LHCN-M2 (cell line): ENCODE results near the gene PIEZO2. TPM values are rescaled to one million over a fixed set of nuclear protein-coding genes. Genes with fewer than 3 reads are reported as not detected.

Experiments used
- DNase-seq: peaks from one replicate; pipeline ENCODE4 v3.0.0-alpha.2; 2012; ENCODE audit warnings: low read depth
- total RNA-seq: library from RNA; depleted of rRNA; stranded (reverse); fragments of >200 nt; gene quantifications from 2 replicates; pipeline ENCODE4 v1.2.3, GENCODE V29; 2014

The PIEZO2 gene
- total RNA-seq, 1 experiment from 2014 or later, result 10.4 TPM

DNA sequence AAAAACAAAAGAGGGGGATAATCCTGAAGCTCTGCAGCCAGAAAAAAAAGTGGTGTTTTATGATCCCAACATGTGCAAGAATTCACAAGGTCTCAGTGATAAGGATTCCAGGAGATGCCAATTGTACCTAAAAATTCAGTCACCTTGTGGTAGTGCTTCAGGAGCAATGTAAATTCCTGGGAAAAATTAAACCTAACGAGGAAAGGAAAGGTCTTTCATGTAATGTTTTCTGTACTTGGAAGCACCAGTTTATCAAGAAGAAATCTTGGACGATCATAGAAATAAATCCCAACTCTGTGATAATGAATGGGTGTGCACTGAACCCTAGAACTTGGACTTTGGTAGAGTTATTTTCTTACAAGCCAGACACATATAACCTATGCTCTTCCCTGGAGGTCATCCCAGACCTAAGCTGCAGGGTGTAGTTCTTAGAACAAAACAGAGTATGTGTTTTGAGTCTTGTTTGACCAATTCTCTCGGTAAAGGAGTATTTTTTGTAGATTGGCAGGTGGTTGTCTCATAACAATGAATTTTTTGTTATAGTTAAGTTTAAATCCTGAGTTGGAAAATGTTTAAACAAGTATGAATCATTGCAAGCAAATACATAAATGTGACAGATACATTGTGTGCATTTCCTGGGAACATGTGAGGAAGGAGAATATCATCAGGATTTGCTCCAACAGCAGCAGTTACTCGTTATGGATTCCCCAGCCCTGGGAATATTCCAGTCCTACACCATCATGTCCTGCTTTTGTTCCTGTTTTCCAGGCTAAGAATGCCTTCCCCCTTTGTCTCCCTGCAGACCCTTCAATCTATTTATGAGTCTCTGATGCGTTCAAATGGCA, 399.0 kb downstream of the PIEZO2 start:
- DNase-seq, result no peak

DNA sequence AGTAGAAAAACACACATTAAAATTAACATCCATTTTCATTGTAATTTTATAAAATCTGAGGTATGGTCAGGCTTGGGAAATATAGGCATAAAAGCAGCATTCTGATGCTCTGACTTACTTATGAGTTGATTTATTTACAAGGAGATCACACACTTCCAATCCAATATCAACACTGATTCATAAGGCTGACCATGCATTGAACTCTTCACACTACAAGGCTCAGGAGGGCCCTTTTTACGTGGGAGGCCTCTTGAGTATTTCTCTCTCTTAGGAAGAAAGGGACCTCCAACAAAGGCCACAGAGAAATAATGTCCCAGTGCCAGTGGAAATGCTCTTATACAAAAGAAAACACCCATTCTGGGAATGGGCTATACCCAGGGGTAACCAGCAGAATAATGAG, 400.7 kb downstream of the PIEZO2 start:
- DNase-seq, result no peak

GRCh38 chr18:10745971-10746370, 403.4 kb downstream of the PIEZO2 start:
- DNase-seq, result no peak

DNA sequence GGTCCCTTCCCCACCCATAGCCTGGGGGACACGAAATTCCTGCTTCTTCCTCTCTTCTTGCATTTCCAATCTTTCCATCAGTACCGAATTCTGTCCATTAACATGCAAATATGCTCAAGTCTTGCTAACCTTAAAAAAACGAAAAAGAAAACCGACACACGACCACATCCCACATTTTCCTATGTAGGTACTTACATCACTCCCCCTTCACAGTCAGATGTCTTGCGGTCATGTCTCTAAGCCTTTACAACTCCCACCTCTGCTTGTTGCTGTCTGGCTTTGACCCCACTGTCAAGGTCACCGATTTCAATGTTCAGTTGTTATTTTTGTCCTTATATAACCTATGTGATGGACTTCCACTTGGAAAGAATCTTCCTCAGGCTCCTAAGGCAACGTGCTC, 404.1 kb downstream of the PIEZO2 start:
- no peak for DNase-seq

- DNase-seq, result no peak
Observed at GRCh38 chr18:10743766-10744165, 405.6 kb downstream of the PIEZO2 start.

GRCh38 chr18:10739152-10739551, 410.2 kb downstream of the PIEZO2 start:
- DNase-seq, result peak; percentile 2

DNA sequence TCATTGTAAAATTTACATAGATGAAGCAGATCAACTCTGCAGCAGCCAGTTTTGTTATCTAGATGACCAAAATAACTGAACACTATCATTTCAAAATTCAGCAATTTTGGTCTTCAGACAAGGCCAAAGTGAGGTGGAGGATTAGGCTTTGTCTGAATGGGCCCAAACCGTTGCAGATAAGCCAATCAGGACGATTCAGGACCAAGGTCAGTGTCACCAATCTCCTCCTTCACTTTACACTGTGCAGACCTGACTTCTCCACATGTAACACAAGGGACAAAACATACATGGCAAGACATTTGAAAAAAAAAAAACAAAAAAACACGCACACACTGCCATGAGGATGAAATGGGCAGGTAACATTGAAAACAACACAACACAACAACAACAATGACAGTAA, 412.4 kb downstream of the PIEZO2 start:
- DNase-seq, result peak; percentile 2

DNA sequence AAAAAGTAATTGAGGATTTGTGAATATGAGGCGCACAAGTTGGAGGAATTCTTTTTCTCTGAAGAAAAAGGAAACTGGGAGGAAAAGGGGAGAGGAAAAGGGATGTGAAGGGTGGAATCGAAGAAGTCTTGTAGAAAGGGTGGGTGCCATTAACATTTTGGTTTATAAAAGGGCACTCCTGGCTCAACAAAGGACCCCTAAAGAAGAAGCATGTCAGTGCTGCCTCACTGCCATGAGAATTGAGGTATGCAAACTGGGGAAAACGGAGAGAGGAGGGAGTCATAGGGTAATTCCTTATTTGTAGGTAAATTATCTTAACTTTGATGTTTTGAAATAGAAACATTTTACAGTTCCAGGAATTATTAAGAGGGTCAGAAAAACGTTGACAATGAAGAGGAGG, 416.4 kb downstream of the PIEZO2 start:
- DNase-seq, result no peak

GRCh38 chr18:10727477-10727876, 421.9 kb downstream of the PIEZO2 start:
- DNase-seq, result peak; percentile 72

DNA sequence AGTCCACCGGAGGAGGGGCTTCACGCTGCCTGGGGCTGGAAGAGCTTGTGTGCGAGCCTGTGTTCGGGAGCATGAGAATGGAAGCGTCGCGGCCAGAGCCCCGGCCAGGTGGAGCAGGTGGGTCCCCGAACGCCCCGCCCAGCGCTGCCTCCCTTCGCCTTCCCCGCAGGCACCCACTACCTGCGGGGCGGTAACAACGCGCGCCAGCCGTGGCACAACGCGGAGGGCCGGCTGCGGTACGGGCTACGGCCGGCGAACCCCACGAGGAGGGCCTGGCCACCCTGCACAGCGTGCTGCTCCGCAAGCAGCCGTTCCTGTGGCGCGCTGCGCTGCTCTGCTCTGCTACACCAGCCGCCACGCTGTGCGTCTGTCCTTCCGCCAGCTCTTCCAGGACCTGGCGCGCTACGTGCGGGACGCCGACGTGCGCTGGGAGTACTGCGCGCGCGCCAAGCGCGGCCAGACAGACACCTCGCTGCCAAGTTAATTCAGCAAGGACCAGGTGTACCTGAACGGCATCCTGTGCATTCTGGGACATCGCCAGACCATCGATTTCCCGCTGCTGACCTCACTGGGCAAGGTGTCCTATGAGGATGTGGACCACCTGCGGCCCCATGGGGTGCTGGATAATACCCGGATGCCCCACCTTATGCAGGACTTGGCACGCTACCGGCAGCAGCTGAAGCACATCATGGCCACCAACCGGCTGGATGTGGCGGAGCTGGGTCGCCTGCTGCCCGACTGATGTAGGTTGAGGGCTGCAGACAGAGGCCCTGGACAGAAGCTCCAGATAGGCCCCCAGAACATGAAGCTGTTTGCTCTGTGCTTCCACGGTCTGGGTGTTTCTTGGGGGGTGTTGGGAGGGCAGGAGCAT, 422.9 kb downstream of the PIEZO2 start:
- DNase-seq, result no peak

GRCh38 chr18:10724666-10725065, 424.7 kb downstream of the PIEZO2 start:
- no peak for DNase-seq

DNA sequence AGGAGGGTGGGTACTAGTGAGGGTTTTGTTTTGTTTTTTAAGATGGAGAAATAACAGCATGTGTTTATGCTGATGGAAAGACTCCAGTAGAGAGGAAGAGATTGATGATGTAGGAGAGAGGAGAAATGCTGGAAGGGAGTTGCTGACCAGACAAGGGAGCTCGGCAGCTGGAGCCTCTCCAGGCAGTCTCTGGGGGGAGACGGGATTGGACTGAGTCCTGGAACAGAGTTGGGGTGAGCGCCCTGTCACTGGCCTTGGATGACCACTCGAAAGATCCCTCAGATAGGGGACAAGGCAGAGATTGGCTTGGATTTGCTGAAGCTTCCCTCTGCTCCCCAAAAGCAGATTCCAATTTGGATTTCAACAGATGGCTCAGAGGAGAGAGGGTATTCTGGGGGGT, 425.9 kb downstream of the PIEZO2 start:
- DNase-seq, result no peak

DNA sequence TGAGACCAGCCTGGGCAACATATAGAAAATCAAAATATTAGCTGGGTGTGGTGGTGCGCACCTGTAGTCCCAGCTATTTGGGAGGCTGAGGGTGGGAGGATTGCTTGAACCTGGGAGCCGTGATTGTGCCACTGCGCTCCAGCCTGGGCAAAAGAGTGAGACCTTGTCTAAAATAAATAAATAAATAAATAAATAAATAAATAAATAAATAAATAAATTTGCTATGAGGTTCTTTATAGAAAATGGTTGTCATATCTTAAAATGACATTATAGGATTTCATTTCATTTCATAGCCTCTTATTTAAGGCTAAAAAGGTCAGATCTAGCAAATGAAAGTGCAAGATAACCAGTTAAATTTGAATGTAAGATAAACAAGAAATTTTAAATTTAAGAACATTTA, 430.6 kb downstream of the PIEZO2 start:
- no peak for DNase-seq

DNA sequence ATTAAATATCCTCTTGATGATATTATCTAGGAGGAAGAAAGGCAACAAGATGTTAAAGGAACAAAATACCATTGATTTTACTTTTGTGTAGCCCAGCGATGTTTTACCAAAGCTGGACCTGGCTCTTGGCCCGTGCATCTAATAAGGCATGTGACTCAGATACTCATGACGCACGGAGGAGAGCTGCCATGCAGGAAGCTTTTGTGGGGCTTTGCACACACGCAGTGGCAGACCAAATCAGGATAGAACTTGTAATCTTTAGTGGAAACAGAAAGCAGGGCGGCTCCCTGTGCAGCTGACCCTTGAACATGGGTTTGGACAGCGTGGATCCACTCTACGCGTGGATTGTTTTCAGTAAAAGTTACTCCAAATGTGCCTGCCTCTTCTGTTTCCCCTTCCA, 433.6 kb downstream of the PIEZO2 start:
- DNase-seq, result peak; percentile 55

DNA sequence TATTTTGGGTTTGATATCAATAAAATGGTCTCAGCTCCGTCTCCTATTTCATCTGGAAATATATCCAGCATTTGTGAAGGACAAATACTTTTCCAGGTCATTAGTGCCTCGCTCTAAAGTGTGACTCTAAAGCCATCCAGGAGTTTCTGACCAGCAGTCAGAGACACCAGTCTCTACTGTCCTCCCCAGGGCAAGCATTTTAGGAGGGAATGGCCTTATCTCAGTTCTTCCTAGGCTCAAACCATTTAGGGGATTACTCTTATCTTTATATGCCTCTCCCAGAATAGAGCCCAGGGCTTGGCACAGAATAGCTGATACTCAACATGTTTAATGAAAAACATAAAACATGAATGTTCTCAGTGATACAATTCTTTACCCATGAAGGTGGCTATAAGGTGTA, 436.0 kb downstream of the PIEZO2 start:
- no peak for DNase-seq

DNA sequence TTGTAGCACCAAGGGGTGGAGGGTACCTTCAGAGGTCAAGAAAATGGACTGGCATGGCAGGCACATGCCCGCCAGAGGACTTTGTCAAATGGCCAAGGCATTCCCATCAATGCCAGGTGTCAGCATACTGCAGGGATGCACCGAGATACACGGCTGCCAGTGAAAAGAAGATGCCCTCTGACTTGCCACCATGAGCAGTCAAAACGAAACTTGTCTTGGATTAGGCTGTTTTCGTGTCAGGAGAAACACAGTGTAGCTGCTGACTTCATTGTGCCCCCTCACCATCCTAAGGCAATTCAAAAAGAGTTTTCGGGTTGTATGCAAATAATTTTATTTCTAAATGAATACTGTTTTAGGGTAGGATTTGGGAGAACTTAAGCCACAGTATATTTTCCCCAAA, 442.1 kb downstream of the PIEZO2 start:
- DNase-seq, result no peak

- no peak for DNase-seq
Observed at GRCh38 chr18:10705786-10706185, 443.6 kb downstream of the PIEZO2 start.

DNA sequence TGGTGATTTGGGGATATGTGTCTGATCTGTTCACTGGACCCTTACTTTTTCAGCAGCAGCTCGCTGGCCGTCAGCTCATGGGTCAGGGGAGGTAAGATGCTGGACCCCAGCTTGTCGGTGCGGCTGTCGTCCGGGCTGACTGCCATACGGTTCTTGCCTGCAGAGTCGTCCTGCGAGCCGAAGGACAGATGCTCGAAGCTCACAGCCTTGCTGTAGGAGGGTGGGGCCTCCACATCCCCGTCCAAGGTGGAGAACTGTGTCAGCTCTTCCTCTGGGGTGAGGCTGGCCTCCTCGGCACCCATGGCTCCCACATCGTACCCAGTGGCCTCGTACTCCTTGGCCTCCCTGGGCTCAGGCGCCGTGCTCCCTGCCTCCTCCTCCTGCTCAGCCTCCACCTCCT, 444.1 kb downstream of the PIEZO2 start:
- DNase-seq, result no peak

DNA sequence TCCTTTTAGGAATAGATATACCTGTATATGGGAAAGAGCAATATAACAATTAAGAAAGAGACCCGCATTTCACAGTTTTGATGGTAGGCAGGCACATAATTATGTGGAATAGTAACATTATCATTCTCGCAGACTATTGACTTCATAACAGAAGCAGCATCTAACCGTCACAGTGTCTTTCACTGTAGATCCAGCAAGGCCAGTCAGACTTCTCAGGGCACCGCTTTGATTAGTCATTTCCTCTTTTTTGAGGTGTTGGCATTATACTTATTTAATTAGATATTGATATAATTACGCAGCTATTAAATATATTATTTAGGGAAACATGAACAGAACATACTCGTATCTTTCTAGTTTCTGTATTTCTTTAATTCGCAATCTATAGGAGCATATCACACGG, 447.2 kb downstream of the PIEZO2 start:
- no peak for DNase-seq

GRCh38 chr18:10690366-10690765, 459.0 kb downstream of the PIEZO2 start:
- no peak for DNase-seq

DNA sequence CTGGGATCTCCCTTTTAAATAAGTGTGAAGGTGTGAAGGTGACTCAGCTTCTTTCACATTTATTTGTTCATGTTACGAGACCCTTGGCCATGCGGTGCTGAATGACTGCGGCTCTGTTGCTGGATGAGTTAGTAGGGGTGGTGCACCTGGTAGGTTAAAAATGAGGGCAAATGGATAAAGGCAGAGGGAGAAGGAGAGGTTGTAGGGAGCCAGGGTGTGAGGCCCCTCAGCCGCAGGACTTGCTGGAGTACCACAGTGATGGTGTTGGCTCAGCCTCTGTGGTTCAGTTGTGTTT, 459.4 kb downstream of the PIEZO2 start:
- DNase-seq, result no peak

DNA sequence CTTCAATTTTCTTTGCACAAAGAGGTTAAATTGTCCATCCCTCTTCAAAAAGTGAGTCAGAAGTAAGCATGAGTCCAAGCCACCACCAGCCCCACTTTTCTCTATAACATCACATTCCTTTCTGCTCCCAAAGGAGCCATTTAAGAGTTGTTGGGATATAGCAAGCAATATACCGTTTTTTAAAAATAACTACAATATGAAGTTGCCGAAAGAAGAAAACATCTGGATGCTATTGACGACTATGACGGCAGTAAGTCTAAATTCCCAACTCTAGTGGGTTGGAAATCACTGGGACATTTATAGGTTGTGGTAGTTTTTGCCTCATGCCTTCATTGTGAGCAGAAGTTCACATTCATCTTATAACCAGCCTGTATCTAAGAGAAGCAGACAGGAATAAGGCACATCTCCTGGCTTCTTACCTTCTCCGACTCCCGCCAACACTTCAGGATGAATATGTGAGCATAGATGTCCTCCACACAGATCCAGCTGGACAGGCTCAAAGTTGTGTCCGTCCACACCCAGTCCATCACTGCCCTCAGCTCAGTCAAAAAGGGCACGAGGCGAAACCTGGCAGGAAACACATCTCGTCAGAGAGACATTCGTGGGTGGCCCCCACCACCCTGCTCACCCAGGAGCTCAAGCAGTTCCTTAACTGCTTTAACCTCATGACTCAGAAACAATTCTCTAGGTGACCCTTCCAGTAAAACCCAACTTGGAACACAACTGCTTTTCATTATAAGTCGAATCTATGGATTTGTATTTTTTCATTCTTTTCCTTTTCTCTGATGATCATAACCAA, 459.9 kb downstream of the PIEZO2 start:
- no peak for DNase-seq
